Keratinocyte (primary cell): ENCODE results near the gene HIP1R. TPM values are rescaled to one million over a fixed set of nuclear protein-coding genes. Genes with fewer than 3 reads are reported as not detected.

Experiments used
- DNase-seq: peaks from one replicate; pipeline ENCODE4 v3.0.0-alpha.2; 2011; ENCODE audit warnings: low read depth, missing footprints, low spot score
- FAIRE-seq: peaks from 2 replicates; lab custom pipeline; 2011; peaks lifted over from hg19 to GRCh38; lab: Jason Lieb, UNC
- H2AFZ ChIP-seq: 2 replicates; pipeline ENCODE4 v1.6.0; 2012; ENCODE audit warnings: low read length, control low read depth, inconsistent platforms; ENCODE audit not compliant: control insufficient read depth
- H3K27ac ChIP-seq: 2 replicates; pipeline ENCODE4 v1.5.1; 2011; ENCODE audit warnings: low read length; ENCODE audit not compliant: control insufficient read depth, insufficient read depth
- H3K27me3 ChIP-seq: 3 replicates; pipeline ENCODE4 v1.6.0; 2011; ENCODE audit warnings: low read length; ENCODE audit not compliant: control insufficient read depth, insufficient read depth; ENCODE audit errors: extremely low read depth
- H3K36me3 ChIP-seq, 2 experiments: 2 replicates in 1 of 2; 3 replicates in 1 of 2; pipeline ENCODE4 v1.5.1; 2011; ENCODE audit warnings: low read length in 2 of 2, mild to moderate bottlenecking in 1 of 2; ENCODE audit not compliant: control insufficient read depth in 2 of 2, insufficient read depth in 2 of 2; ENCODE audit errors: extremely low read depth in 1 of 2
- H3K4me1 ChIP-seq: 3 replicates; pipeline ENCODE4 v1.5.1; 2011; ENCODE audit warnings: low read length; ENCODE audit not compliant: control insufficient read depth, insufficient read depth; ENCODE audit errors: extremely low read depth
- H3K4me2 ChIP-seq: 3 replicates; pipeline ENCODE4 v1.6.0; 2011; ENCODE audit warnings: low read depth, low read length; ENCODE audit not compliant: control insufficient read depth, insufficient read depth; ENCODE audit errors: extremely low read depth
- H3K4me3 ChIP-seq, 3 experiments: fragments of 200-600 bp in 1 of 3; sonication (generic) in 1 of 3; 2 replicates in 2 of 3; 3 replicates in 1 of 3; pipeline ENCODE4 v1.5.1; 2011 to 2016; ENCODE audit warnings: low read length in 3 of 3, mild to moderate bottlenecking in 3 of 3, control low read depth in 2 of 3, inconsistent platforms in 1 of 3, low read depth in 1 of 3, mixed read lengths in 1 of 3, mixed run types in 1 of 3, moderate library complexity in 1 of 3; ENCODE audit not compliant: control insufficient read depth in 2 of 3, insufficient read depth in 2 of 3; ENCODE audit errors: extremely low read depth in 1 of 3
- H3K79me2 ChIP-seq: 2 replicates; pipeline ENCODE4 v1.6.0; 2012; ENCODE audit warnings: low read length; ENCODE audit not compliant: control insufficient read depth, insufficient read depth
- H3K9ac ChIP-seq: 3 replicates; pipeline ENCODE4 v1.6.0; 2011; ENCODE audit warnings: low read length; ENCODE audit not compliant: control insufficient read depth, insufficient read depth; ENCODE audit errors: extremely low read depth
- H3K9me1 ChIP-seq: 3 replicates; pipeline ENCODE4 v1.6.0; 2011; ENCODE audit warnings: low read length; ENCODE audit not compliant: control insufficient read depth, insufficient read depth; ENCODE audit errors: extremely low read depth
- H3K9me3 ChIP-seq: 2 replicates; pipeline ENCODE4 v1.5.1; 2012; ENCODE audit warnings: low read depth, low read length; ENCODE audit not compliant: control insufficient read depth
- H4K20me1 ChIP-seq: 3 replicates; pipeline ENCODE4 v1.6.0; 2011; ENCODE audit warnings: low read length; ENCODE audit not compliant: control insufficient read depth, insufficient read depth; ENCODE audit errors: extremely low read depth
- CTCF ChIP-seq, 3 experiments: IDR thresholded peaks in 1 of 3; conservative IDR thresholded peaks in 1 of 3; optimal IDR thresholded peaks in 1 of 3; 2 replicates in 2 of 3; 3 replicates in 1 of 3; pipeline versions ENCODE3 to v1.5.1; 2011; ENCODE audit warnings: low read length in 3 of 3, mild to moderate bottlenecking in 3 of 3, moderate library complexity in 2 of 3, control low read depth in 1 of 3, inconsistent platforms in 1 of 3; ENCODE audit not compliant: insufficient read depth in 2 of 3; ENCODE audit errors: extremely low read depth in 1 of 3
- EZH2 ChIP-seq: IDR thresholded peaks from one replicate; pipeline ENCODE4 v1.6.1; 2012; ENCODE audit warnings: inconsistent platforms, mild to moderate bottlenecking, low read length, moderate library complexity
- dilution Hi-C: fragments of 300-500 bp; cut with MboI; formaldehyde crosslinking; loops from one replicate; pipeline ENCODE4 v1.7.0; 2020; ENCODE audit warnings: low sequenced_read_pairs; ENCODE audit not compliant: extremely low pct_ligation_motif_present
- polyA plus RNA-seq, 5 experiments: library from polyadenylated mRNA; depleted of rRNA in 3 of 5; stranded (reverse) in 3 of 5; stranded (forward) in 1 of 5; unstranded in 1 of 5; fragments of >200 nt; gene quantifications; 1 replicate in 1 of 5; 2 replicates in 3 of 5; 3 replicates in 1 of 5; pipeline versions ENCODE4 v1.2.1 to v1.2.3, GENCODE V29; 2011 to 2012; ENCODE audit warnings: missing spikeins in 2 of 5, low read depth in 1 of 5, low replicate concordance in 1 of 5

HIP1R gene
- polyA plus RNA-seq, 1 donor (not counting 4 experiments of a cell fraction or from before 2014, with no cell fraction given), result 23.0 TPM

GRCh38 chr12:122852336-122853275 lies 17.3 kb downstream of the HIP1R start:
- Histone ChIP-seq H3K4me1 (peaks cover 15% of the 10 kb centered on the region), H3K4me3 (no peak overlapping the region), H3K27me3 (no peaks in the 10 kb centered on the region), H3K9me3 (no peaks in the 10 kb centered on the region), H3K9me1 (peaks cover 6% of the 10 kb centered on the region), H3K4me2 (peak overlapping the region; percentile 76), H2AFZ (no peak overlapping the region), H3K79me2 (peaks cover 4% of the 10 kb centered on the region), H4K20me1 (no peaks in the 10 kb centered on the region), H3K36me3 (peaks cover 13 to 18% of the 10 kb centered on the region in 2 experiments), H3K9ac (peak overlapping the region; percentile 71), H3K27ac (peak overlapping the region; percentile 87)
- TF ChIP-seq EZH2 (no peak), CTCF (optimal IDR thresholded peaks at IDR 0.05 in 1 of 3, IDR thresholded peaks at IDR 0.05 in 1 of 3, conservative IDR thresholded peaks at IDR 0.05 in 1 of 3; ENCODE audit: extremely low read depth in 1 of 3, insufficient read depth in 2 of 3, low read length in 3 of 3) (no peak)
- DNase-seq (no peak), FAIRE-seq (peak; percentile 79)
- dilution Hi-C loops, result no loop called here

- Histone ChIP-seq H3K4me2 (no peak overlapping the region), H3K4me3 (no peak overlapping the region), H3K79me2 (no peaks in the 10 kb centered on the region), H3K9me1 (peaks cover 6% of the 10 kb centered on the region), H3K36me3 (peaks cover 14 to 18% of the 10 kb centered on the region in 2 experiments), H3K27ac (no peak overlapping the region), H3K27me3 (no peaks in the 10 kb centered on the region), H3K4me1 (peaks cover 15% of the 10 kb centered on the region), H3K9ac (no peak overlapping the region), H2AFZ (no peak overlapping the region), H3K9me3 (no peaks in the 10 kb centered on the region), H4K20me1 (no peaks in the 10 kb centered on the region)
- DNase-seq (no peak), FAIRE-seq (no peak)
- TF ChIP-seq CTCF (optimal IDR thresholded peaks at IDR 0.05 in 1 of 3, IDR thresholded peaks at IDR 0.05 in 1 of 3, conservative IDR thresholded peaks at IDR 0.05 in 1 of 3; ENCODE audit: extremely low read depth in 1 of 3, insufficient read depth in 2 of 3, low read length in 3 of 3), result no peak
- TF ChIP-seq EZH2, result no peak
- dilution Hi-C loops, result no loop called here
Measured at GRCh38 chr12:122853582-122854245, 18.5 kb downstream of the HIP1R start.
